PC-3 (cell line): ENCODE results near the gene VEGFB. TPM values are rescaled to one million over a fixed set of nuclear protein-coding genes. Genes with fewer than 3 reads are reported as not detected.

Source experiments
- ATAC-seq: fragments of 200-7000 bp; cut with Tn5 transposase; 2 replicates; pipeline ENCODE4 v1.9.1; 2020; ENCODE audit warnings: mild to moderate bottlenecking, moderate library complexity
- BruUV-seq: library from RNA; stranded (reverse); fragments of 400-500 nt; replicated peaks from 2 replicates; lab custom pipeline; 2021; lab: Mats Ljungman, UMichigan
- CTCF ChIA-PET: fragments of 300-600 bp; sonication (Branson Sonifier 250); formaldehyde crosslinking; loops from one replicate; lab custom pipeline; 2022; ENCODE audit warnings: antibody characterized with exemption; lab: Charles Lee
- POLR2A ChIA-PET: fragments of 300-600 bp; sonication (Branson Sonifier 250); formaldehyde crosslinking; loops from one replicate; lab custom pipeline; 2022; ENCODE audit warnings: antibody characterized with exemption; ENCODE audit not compliant: unreplicated experiment; lab: Charles Lee
- DNase-seq: peaks from one replicate; pipeline ENCODE4 v3.0.0-alpha.2; 2015
- H2AFZ ChIP-seq: fragments of 300-600 bp; sonication (generic); 2 replicates; pipeline ENCODE4 v1.6.0; 2016; ENCODE audit warnings: antibody characterized with exemption, low read length
- H3F3A ChIP-seq: fragments of 300-600 bp; sonication (generic); one replicate; pipeline ENCODE4 v1.6.0; 2017; ENCODE audit warnings: antibody characterized with exemption, low read length, control low read depth, mild to moderate bottlenecking; ENCODE audit not compliant: unreplicated experiment
- H3K27ac ChIP-seq: fragments of 300-600 bp; sonication (generic); 2 replicates; pipeline ENCODE4 v1.5.1; 2016; ENCODE audit warnings: mild to moderate bottlenecking, low read length
- H3K27me3 ChIP-seq: fragments of 300-600 bp; sonication (generic); 2 replicates; pipeline ENCODE4 v1.6.1; 2016; ENCODE audit warnings: low read length, mixed read lengths
- H3K36me3 ChIP-seq: fragments of 300-600 bp; sonication (generic); 2 replicates; pipeline ENCODE4 v1.6.1; 2016; ENCODE audit warnings: low read depth, mixed run types, low read length, mixed read lengths
- H3K4me1 ChIP-seq: fragments of 300-600 bp; sonication (generic); 2 replicates; pipeline ENCODE4 v1.5.1; 2016; ENCODE audit warnings: low read length; ENCODE audit not compliant: insufficient read depth
- H3K4me2 ChIP-seq: fragments of 300-600 bp; sonication (generic); 2 replicates; pipeline ENCODE4 v1.6.0; 2016; ENCODE audit warnings: low read length
- H3K4me3 ChIP-seq: fragments of 300-600 bp; sonication (generic); 2 replicates; pipeline ENCODE4 v1.5.1; 2016; ENCODE audit warnings: mild to moderate bottlenecking, low read length, mixed read lengths
- H3K79me2 ChIP-seq: fragments of 300-600 bp; sonication (generic); 2 replicates; pipeline ENCODE4 v1.6.1; 2017; ENCODE audit warnings: low read length, mixed read lengths
- H3K9ac ChIP-seq: fragments of 300-600 bp; sonication (generic); 2 replicates; pipeline ENCODE4 v1.6.0; 2016; ENCODE audit warnings: mild to moderate bottlenecking, low read length
- H3K9me2 ChIP-seq: fragments of 300-600 bp; sonication (generic); replicated peaks from 2 replicates; pipeline ENCODE4 v1.6.1; 2016; ENCODE audit warnings: mixed run types, low read length, mixed read lengths
- H3K9me3 ChIP-seq: fragments of 300-600 bp; sonication (generic); 2 replicates; pipeline ENCODE4 v1.6.1; 2016; ENCODE audit warnings: low read length, mixed read lengths
- H4K20me1 ChIP-seq: fragments of 300-600 bp; sonication (generic); 2 replicates; pipeline ENCODE4 v1.6.1; 2016; ENCODE audit warnings: low read length, mixed read lengths
- EZH2 ChIP-seq: fragments of 300-600 bp; sonication (generic); IDR thresholded peaks from one replicate; pipeline ENCODE4 v1.6.1; 2017; ENCODE audit warnings: antibody characterized with exemption, mild to moderate bottlenecking, low read length; ENCODE audit not compliant: unreplicated experiment
- EZH2phosphoT487 ChIP-seq: fragments of 300-600 bp; sonication (generic); IDR thresholded peaks from 2 replicates; pipeline ENCODE4 v1.6.1; 2018; ENCODE audit warnings: mild to moderate bottlenecking, antibody characterized with exemption, low read length, borderline replicate concordance
- intact Hi-C: fragments of 100-400 bp; cut with micrococcal nuclease; formaldehyde crosslinking; loops from 2 replicates; pipeline ENCODE4 v1.9.0; 2023
- total RNA-seq: library from RNA; depleted of rRNA; stranded (reverse); fragments of >200 nt; gene quantifications from 2 replicates; pipeline ENCODE4 v1.2.3, GENCODE V29; 2014
- TF ChIP-seq, protein P1 (sequence below): fragments of 300-600 bp; sonication (generic); conservative IDR thresholded peaks from 2 replicates; pipeline ENCODE4 v1.5.1; 2017; ENCODE audit warnings: antibody characterized with exemption, low read depth, mild to moderate bottlenecking, low read length

VEGFB gene
- total RNA-seq, 1 experiment from 2014 or later: 39.4 TPM

DNA sequence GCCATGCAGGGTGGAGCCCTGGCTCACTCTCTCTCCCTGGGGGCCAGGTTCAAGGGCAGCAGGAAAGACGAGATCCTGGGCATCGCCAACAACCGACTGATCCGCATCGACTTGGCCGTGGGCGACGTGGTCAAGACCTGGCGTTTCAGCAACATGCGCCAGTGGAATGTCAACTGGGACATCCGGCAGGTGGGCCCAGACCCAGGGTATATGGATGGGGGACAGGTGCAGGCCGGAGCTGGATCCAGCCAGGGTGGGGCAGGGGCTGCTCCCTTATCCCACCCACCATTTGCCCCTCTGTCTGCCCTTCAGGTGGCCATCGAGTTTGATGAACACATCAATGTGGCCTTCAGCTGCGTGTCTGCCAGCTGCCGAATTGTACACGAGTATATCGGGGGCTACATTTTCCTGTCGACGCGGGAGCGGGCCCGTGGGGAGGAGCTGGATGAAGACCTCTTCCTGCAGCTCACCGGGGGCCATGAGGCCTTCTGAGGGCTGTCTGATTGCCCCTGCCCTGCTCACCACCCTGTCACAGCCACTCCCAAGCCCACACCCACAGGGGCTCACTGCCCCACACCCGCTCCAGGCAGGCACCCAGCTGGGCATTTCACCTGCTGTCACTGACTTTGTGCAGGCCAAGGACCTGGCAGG is 11.3 kb upstream of the VEGFB start:
- DNase-seq: no peak
- H3K79me2 ChIP-seq: peaks cover 21% of the 10 kb centered on the region
- TF ChIP-seq, protein P1, sequence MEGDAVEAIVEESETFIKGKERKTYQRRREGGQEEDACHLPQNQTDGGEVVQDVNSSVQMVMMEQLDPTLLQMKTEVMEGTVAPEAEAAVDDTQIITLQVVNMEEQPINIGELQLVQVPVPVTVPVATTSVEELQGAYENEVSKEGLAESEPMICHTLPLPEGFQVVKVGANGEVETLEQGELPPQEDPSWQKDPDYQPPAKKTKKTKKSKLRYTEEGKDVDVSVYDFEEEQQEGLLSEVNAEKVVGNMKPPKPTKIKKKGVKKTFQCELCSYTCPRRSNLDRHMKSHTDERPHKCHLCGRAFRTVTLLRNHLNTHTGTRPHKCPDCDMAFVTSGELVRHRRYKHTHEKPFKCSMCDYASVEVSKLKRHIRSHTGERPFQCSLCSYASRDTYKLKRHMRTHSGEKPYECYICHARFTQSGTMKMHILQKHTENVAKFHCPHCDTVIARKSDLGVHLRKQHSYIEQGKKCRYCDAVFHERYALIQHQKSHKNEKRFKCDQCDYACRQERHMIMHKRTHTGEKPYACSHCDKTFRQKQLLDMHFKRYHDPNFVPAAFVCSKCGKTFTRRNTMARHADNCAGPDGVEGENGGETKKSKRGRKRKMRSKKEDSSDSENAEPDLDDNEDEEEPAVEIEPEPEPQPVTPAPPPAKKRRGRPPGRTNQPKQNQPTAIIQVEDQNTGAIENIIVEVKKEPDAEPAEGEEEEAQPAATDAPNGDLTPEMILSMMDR: no peak
- TF ChIP-seq EZH2phosphoT487: no peak
- no peak for TF ChIP-seq EZH2
- peaks cover 29% of the 10 kb centered on the region for H3K4me1 ChIP-seq
- H2AFZ ChIP-seq: no peak overlapping the region
- no peak overlapping the region for H3K4me2 ChIP-seq
- POLR2A ChIA-PET: interaction anchor here (0.6 kb wide), 1 partner anchor 37 kb away, joined by 13 read pairs; the partner anchor contains the start of gene STIP1
- intact Hi-C loops: no loop called here
- no peak for ATAC-seq
- no peaks in the 10 kb centered on the region for H3K27me3 ChIP-seq
- H3F3A ChIP-seq: no peaks in the 10 kb centered on the region
- H3K36me3 ChIP-seq: 0 out of 2 replicates have a peak, but pooled peaks cover 3% of the 10 kb centered on the region
- H3K9me2 ChIP-seq: no peaks in the 10 kb centered on the region
- H3K4me3 ChIP-seq: no peak overlapping the region
- BruUV-seq: no TSS peak
- no peaks in the 10 kb centered on the region for H4K20me1 ChIP-seq
- CTCF ChIA-PET: no interaction called here
- H3K27ac ChIP-seq: no peak overlapping the region
- H3K9ac ChIP-seq: no peak overlapping the region
- no peaks in the 10 kb centered on the region for H3K9me3 ChIP-seq

- H3K9me2 ChIP-seq: no peaks in the 10 kb centered on the region
- H3K9me3 ChIP-seq: no peaks in the 10 kb centered on the region
- ChIA-PET CTCF (interaction anchor here (1.0 kb wide), 1 partner anchor 20 kb away, joined by 5 read pairs; no protein-coding TSS in a partner anchor), POLR2A (no interaction called here)
- no peak overlapping the region for H3K27ac ChIP-seq
- H3K9ac ChIP-seq: no peak overlapping the region
- peak; percentile 12; the same call in 1 of the 2 replicates for ATAC-seq
- H4K20me1 ChIP-seq: no peaks in the 10 kb centered on the region
- intact Hi-C loops: no loop called here
- H3F3A ChIP-seq: no peaks in the 10 kb centered on the region
- no TSS peak for BruUV-seq
- no peaks in the 10 kb centered on the region for H3K27me3 ChIP-seq
- no peak overlapping the region for H3K4me3 ChIP-seq
- H2AFZ ChIP-seq: no peak overlapping the region
- TF ChIP-seq EZH2phosphoT487 (no peak), EZH2 (no peak)
- TF ChIP-seq, protein P1: no peak
- H3K4me2 ChIP-seq: no peak overlapping the region
- H3K79me2 ChIP-seq: peaks cover 21% of the 10 kb centered on the region
- 0 out of 2 replicates have a peak, but pooled peaks cover 3% of the 10 kb centered on the region for H3K36me3 ChIP-seq
- peak; percentile 49 for DNase-seq
- H3K4me1 ChIP-seq: peaks cover 29% of the 10 kb centered on the region
These were observed 10.1 kb upstream of the VEGFB start for GRCh38 chr11:64224151-64224890.
